H9 (cell line): Measurements from ENCODE around the gene XPC. TPM values are rescaled to one million over a fixed set of nuclear protein-coding genes. Genes with fewer than 3 reads are reported as not detected.

Experiments used
- DNase-seq: peaks from one replicate; pipeline ENCODE4 v3.0.0-alpha.2; 2017
- H2AFZ ChIP-seq: one replicate; pipeline ENCODE4 v1.6.1; 2013; ENCODE audit warnings: mild to moderate bottlenecking, low read length, control low read depth, moderate library complexity
- H2AK5ac ChIP-seq: 2 replicates; pipeline ENCODE4 v1.6.1; 2013; ENCODE audit warnings: low read length, control low read depth, mixed read lengths; ENCODE audit not compliant: insufficient read length
- H2BK120ac ChIP-seq: one replicate; pipeline ENCODE4 v1.6.1; 2013; ENCODE audit warnings: low read depth, mild to moderate bottlenecking, low read length, control low read depth, inconsistent platforms; ENCODE audit not compliant: poor library complexity, severe bottlenecking
- H2BK12ac ChIP-seq: 2 replicates; pipeline ENCODE4 v1.6.1; 2013; ENCODE audit warnings: low read length, control low read depth, mixed read lengths, low read depth; ENCODE audit not compliant: insufficient read length
- H2BK15ac ChIP-seq: 2 replicates; pipeline ENCODE4 v1.6.1; 2013; ENCODE audit warnings: low read depth, low read length, control low read depth
- H2BK20ac ChIP-seq: one replicate; pipeline ENCODE4 v1.6.1; 2013; ENCODE audit warnings: low read depth, mild to moderate bottlenecking, low read length, control low read depth, inconsistent platforms; ENCODE audit not compliant: poor library complexity, severe bottlenecking
- H2BK5ac ChIP-seq: 2 replicates; pipeline ENCODE4 v1.6.1; 2013; ENCODE audit warnings: low read length, control low read depth, mixed read lengths; ENCODE audit not compliant: insufficient read length
- H3K14ac ChIP-seq: 2 replicates; pipeline ENCODE4 v1.6.1; 2013; ENCODE audit warnings: low read length, control low read depth; ENCODE audit not compliant: insufficient read depth
- H3K18ac ChIP-seq: 2 replicates; pipeline ENCODE4 v1.6.1; 2013; ENCODE audit warnings: low read depth, mild to moderate bottlenecking, mixed read lengths, low read length, control low read depth; ENCODE audit not compliant: insufficient read length
- H3K23ac ChIP-seq: 2 replicates; pipeline ENCODE4 v1.6.1; 2013; ENCODE audit warnings: low read length, control low read depth, mixed read lengths, low read depth; ENCODE audit not compliant: insufficient read length
- H3K23me2 ChIP-seq: 2 replicates; pipeline ENCODE4 v1.6.1; 2013; ENCODE audit warnings: low read depth, mild to moderate bottlenecking, mixed read lengths, low read length, control low read depth; ENCODE audit not compliant: insufficient read length, poor library complexity, severe bottlenecking
- H3K27ac ChIP-seq: 2 replicates; pipeline ENCODE4 v1.5.1; 2013; ENCODE audit warnings: low read length, control low read depth, mixed read lengths, low read depth; ENCODE audit not compliant: insufficient read length
- H3K27me3 ChIP-seq: 2 replicates; pipeline ENCODE4 v1.6.1; 2013; ENCODE audit warnings: low read length, control low read depth, inconsistent platforms; ENCODE audit not compliant: insufficient read depth
- H3K4ac ChIP-seq: 2 replicates; pipeline ENCODE4 v1.6.1; 2013; ENCODE audit warnings: low read depth, mild to moderate bottlenecking, control low read depth, inconsistent platforms, low read length, moderate library complexity
- H3K4me1 ChIP-seq: 2 replicates; pipeline ENCODE4 v1.6.1; 2013; ENCODE audit warnings: low read length, control low read depth, inconsistent platforms; ENCODE audit not compliant: insufficient read depth
- H3K4me2 ChIP-seq: 2 replicates; pipeline ENCODE4 v1.6.1; 2013; ENCODE audit warnings: low read length, control low read depth, mixed read lengths; ENCODE audit not compliant: insufficient read length, insufficient read depth
- H3K56ac ChIP-seq: 2 replicates; pipeline ENCODE4 v1.6.1; 2013; ENCODE audit warnings: low read depth, mild to moderate bottlenecking, mixed read lengths, low read length, control low read depth; ENCODE audit not compliant: insufficient read length
- H3K79me1 ChIP-seq: 2 replicates; pipeline ENCODE4 v1.6.1; 2013; ENCODE audit warnings: low read depth, mild to moderate bottlenecking, moderate library complexity, low read length, control low read depth, inconsistent platforms; ENCODE audit not compliant: insufficient read depth, poor library complexity, severe bottlenecking
- H3K79me2 ChIP-seq: 2 replicates; pipeline ENCODE4 v1.6.1; 2013; ENCODE audit warnings: low read length, control low read depth, inconsistent platforms; ENCODE audit not compliant: insufficient read depth
- H3K9ac ChIP-seq: 2 replicates; pipeline ENCODE4 v1.6.1; 2013; ENCODE audit warnings: low read length, control low read depth, mixed read lengths; ENCODE audit not compliant: insufficient read length; ENCODE audit errors: extremely low read depth
- H3K9me3 ChIP-seq: one replicate; pipeline ENCODE4 v1.6.1; 2013; ENCODE audit warnings: low read depth, low read length, inconsistent platforms; ENCODE audit not compliant: control insufficient read depth
- H3T11ph ChIP-seq: one replicate; pipeline ENCODE4 v1.6.1; 2013; ENCODE audit warnings: mild to moderate bottlenecking, low read length, control low read depth, inconsistent platforms
- H4K20me1 ChIP-seq: one replicate; pipeline ENCODE4 v1.6.1; 2013; ENCODE audit not compliant: control insufficient read depth, insufficient read length, insufficient read depth
- H4K5ac ChIP-seq: 2 replicates; pipeline ENCODE4 v1.6.1; 2013; ENCODE audit warnings: low read depth, mild to moderate bottlenecking, mixed read lengths, low read length, control low read depth; ENCODE audit not compliant: insufficient read length
- H4K8ac ChIP-seq: replicated peaks from 2 replicates; pipeline ENCODE4 v1.6.1; 2013; ENCODE audit warnings: low read length, control low read depth, mixed read lengths, low read depth; ENCODE audit not compliant: insufficient read length
- H4K91ac ChIP-seq: 2 replicates; pipeline ENCODE4 v1.6.1; 2013; ENCODE audit warnings: low read depth, mild to moderate bottlenecking, moderate library complexity, mixed read lengths, low read length, control low read depth; ENCODE audit not compliant: insufficient read length
- H3K27ac Mint-ChIP-seq, 3 experiments: 2 replicates in 2 of 3; 3 replicates in 1 of 3; pipeline ENCODE4 v1.8.0; 2020 to 2021; ENCODE audit warnings: mixed read lengths in 3 of 3, mild to moderate bottlenecking in 1 of 3, moderate library complexity in 1 of 3
- H3K27me3 Mint-ChIP-seq: 2 replicates; pipeline ENCODE4 v1.8.0; 2021; ENCODE audit warnings: low read depth, mild to moderate bottlenecking, moderate library complexity, mixed read lengths
- H3K36me3 Mint-ChIP-seq, 3 experiments: 2 replicates in 2 of 3; 3 replicates in 1 of 3; pipeline ENCODE4 v1.8.0; 2020 to 2021; ENCODE audit warnings: low read depth in 3 of 3, mixed read lengths in 3 of 3; ENCODE audit not compliant: insufficient read depth in 1 of 3
- H3K4me1 Mint-ChIP-seq, 2 experiments: 2 replicates each; pipeline ENCODE4 v1.8.0; 2020; ENCODE audit warnings: mixed read lengths in 2 of 2
- H3K4me3 Mint-ChIP-seq, 2 experiments: 2 replicates in 1 of 2; 3 replicates in 1 of 2; pipeline ENCODE4 v1.8.0; 2020 to 2021; ENCODE audit warnings: mild to moderate bottlenecking in 2 of 2, mixed read lengths in 2 of 2, moderate library complexity in 1 of 2
- H3K9me3 Mint-ChIP-seq, 2 experiments: 2 replicates in 1 of 2; 3 replicates in 1 of 2; pipeline ENCODE4 v1.8.0; 2020; ENCODE audit warnings: mild to moderate bottlenecking in 2 of 2, mixed read lengths in 2 of 2, moderate library complexity in 1 of 2
- WGBS: extraction: QIAGEN DNeasy Blood & Tissue Kit; methylation state at CpG from one replicate; pipeline ENCODE4 v1.1.7; 2013; ENCODE audit warnings: missing lambda C conversion rate, low lambda C conversion rate, mixed read lengths; ENCODE audit not compliant: insufficient read length; ENCODE audit errors: extremely low coverage; 5-methylcytosine and 5-hydroxymethylcytosine counted together
- total RNA-seq: library from RNA; stranded (reverse); gene quantifications from 2 replicates; pipeline ENCODE4 v1.2.1, GENCODE V29; 2021
- TF ChIP-seq, protein P1 (sequence below): fragments of 200-600 bp; sonication (generic); conservative IDR thresholded peaks from 3 replicates; pipeline ENCODE4 v1.8.0; 2021; ENCODE audit warnings: antibody characterized with exemption, mild to moderate bottlenecking

XPC gene
- total RNA-seq, 1 experiment from 2014 or later, result 30.3 TPM

DNA sequence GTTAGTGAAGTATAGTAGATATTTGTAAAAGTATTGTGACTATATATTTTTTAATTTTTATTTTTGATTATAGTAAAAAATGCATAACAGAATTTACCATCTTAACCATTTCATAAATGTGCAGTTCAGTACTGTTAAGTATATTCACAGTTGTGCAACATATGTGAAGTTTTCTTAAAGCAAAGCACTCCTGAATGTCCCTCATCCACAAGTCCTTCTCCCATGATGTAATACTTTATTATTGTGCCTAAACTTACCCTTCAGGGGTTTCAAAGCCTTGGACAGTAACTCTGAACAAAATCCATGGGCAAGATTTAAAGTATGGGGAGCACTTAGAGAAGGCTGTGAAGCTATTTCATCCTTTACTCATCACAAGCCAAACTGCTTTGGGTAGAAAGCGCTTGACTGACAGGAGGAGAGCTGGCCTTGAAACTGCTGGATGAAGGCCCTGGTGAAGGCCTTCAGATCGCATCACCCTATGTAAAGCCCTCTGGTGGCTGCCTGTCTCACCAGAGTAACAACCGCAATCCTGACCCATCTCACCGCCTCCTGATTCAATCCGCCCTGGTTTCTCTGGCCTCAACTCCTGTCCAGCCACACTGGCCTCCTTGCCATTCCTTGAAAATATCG is 28.3 kb upstream of the XPC start:
- no peak overlapping the region for H3K18ac ChIP-seq
- no peak overlapping the region for H2BK12ac ChIP-seq
- Mint-ChIP-seq H3K4me3 (no peak overlapping the region), H3K27ac (peak overlapping the region in 1 of 3 experiments; percentile 72; a peak in 2 of 7 replicates), H3K9me3 (no peaks in the 10 kb centered on the region), H3K4me1 (peaks cover 3 to 7% of the 10 kb centered on the region in 2 experiments; a peak in 3 of 4 replicates), H3K27me3 (no peaks in the 10 kb centered on the region; the same call in 1 of the 2 replicates), H3K36me3 (no peaks in the 10 kb centered on the region)
- H3K27ac ChIP-seq, result no peak overlapping the region
- TF ChIP-seq, protein P1, sequence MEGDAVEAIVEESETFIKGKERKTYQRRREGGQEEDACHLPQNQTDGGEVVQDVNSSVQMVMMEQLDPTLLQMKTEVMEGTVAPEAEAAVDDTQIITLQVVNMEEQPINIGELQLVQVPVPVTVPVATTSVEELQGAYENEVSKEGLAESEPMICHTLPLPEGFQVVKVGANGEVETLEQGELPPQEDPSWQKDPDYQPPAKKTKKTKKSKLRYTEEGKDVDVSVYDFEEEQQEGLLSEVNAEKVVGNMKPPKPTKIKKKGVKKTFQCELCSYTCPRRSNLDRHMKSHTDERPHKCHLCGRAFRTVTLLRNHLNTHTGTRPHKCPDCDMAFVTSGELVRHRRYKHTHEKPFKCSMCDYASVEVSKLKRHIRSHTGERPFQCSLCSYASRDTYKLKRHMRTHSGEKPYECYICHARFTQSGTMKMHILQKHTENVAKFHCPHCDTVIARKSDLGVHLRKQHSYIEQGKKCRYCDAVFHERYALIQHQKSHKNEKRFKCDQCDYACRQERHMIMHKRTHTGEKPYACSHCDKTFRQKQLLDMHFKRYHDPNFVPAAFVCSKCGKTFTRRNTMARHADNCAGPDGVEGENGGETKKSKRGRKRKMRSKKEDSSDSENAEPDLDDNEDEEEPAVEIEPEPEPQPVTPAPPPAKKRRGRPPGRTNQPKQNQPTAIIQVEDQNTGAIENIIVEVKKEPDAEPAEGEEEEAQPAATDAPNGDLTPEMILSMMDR, result peak; percentile 48; the same call in 2 of the 3 replicates
- no CpG with 5 or more reads among the region's 6 CpGs for WGBS
- no peaks in the 10 kb centered on the region for H3K27me3 ChIP-seq
- H4K91ac ChIP-seq, result no peak overlapping the region
- H3K23me2 ChIP-seq, result no peaks in the 10 kb centered on the region
- no peak overlapping the region for H2BK15ac ChIP-seq
- no peak overlapping the region for H2AK5ac ChIP-seq
- no peak overlapping the region for H3K4ac ChIP-seq
- no peak overlapping the region for H3K14ac ChIP-seq
- H3K23ac ChIP-seq, result no peak overlapping the region
- no peaks in the 10 kb centered on the region for H3K79me2 ChIP-seq
- H2AFZ ChIP-seq, result no peak overlapping the region
- no peak overlapping the region for H2BK20ac ChIP-seq
- H2BK120ac ChIP-seq, result no peak overlapping the region
- no peaks in the 10 kb centered on the region for H3K79me1 ChIP-seq
- H4K5ac ChIP-seq, result no peak overlapping the region
- no peak overlapping the region for H3K4me2 ChIP-seq
- peak; percentile 63 for DNase-seq
- H4K20me1 ChIP-seq, result no peaks in the 10 kb centered on the region
- H3K9ac ChIP-seq, result no peak overlapping the region
- no peak overlapping the region for H3K56ac ChIP-seq
- H3T11ph ChIP-seq, result no peak overlapping the region
- no peaks in the 10 kb centered on the region for H3K4me1 ChIP-seq
- no peaks in the 10 kb centered on the region for H3K9me3 ChIP-seq
- H2BK5ac ChIP-seq, result no peak overlapping the region
- no peak overlapping the region for H4K8ac ChIP-seq
